Fibroblast of mammary gland (primary cell): Measurements from ENCODE around the gene STAG3.
"Not testable (repeated sequence)": the region's sequence is repeated elsewhere in the genome, so short reads cannot be mapped to it uniquely, and the experiment has no call there.

Source experiments
- DNase-seq: peaks from one replicate; pipeline ENCODE4 v3.0.0-alpha.2; 2010; ENCODE audit warnings: low read depth
- H3K4me3 ChIP-seq: 2 replicates; pipeline ENCODE4 v1.5.1; 2011; ENCODE audit warnings: low read depth, mild to moderate bottlenecking, low read length, moderate library complexity; ENCODE audit not compliant: control insufficient read depth
- TF ChIP-seq, protein P1 (sequence below): conservative IDR thresholded peaks from 2 replicates; pipeline ENCODE4 v1.5.1; 2011; ENCODE audit warnings: low read depth, low read length, inconsistent platforms; ENCODE audit not compliant: control insufficient read depth, insufficient read depth

Gene STAG3

GRCh38 chr7:100137851-100138760, 39.6 kb upstream of the STAG3 start:
- TF ChIP-seq, protein P1, sequence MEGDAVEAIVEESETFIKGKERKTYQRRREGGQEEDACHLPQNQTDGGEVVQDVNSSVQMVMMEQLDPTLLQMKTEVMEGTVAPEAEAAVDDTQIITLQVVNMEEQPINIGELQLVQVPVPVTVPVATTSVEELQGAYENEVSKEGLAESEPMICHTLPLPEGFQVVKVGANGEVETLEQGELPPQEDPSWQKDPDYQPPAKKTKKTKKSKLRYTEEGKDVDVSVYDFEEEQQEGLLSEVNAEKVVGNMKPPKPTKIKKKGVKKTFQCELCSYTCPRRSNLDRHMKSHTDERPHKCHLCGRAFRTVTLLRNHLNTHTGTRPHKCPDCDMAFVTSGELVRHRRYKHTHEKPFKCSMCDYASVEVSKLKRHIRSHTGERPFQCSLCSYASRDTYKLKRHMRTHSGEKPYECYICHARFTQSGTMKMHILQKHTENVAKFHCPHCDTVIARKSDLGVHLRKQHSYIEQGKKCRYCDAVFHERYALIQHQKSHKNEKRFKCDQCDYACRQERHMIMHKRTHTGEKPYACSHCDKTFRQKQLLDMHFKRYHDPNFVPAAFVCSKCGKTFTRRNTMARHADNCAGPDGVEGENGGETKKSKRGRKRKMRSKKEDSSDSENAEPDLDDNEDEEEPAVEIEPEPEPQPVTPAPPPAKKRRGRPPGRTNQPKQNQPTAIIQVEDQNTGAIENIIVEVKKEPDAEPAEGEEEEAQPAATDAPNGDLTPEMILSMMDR, result no peak
- H3K4me3 ChIP-seq, result no peak overlapping the region
- DNase-seq, result no peak

DNA sequence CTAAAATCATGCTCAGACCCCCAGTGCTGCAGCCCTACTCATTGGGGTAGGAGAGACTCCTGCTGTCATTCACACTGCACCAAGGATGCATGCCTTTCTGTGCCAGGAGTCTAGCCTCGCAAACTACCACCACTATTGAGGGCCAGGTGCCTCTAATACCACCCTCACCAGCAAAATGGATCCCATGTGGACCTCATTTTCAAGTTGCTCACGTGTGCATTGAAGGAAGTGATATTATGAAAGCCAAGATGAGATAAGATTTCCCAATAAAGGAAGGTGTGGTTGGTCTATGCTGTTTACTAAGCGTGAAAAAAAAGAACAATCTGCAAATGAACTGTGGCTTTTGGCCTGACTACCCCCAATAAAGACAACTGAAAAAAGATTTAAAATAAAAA, 36.2 kb upstream of the STAG3 start:
- TF ChIP-seq, protein P1, result no peak
- DNase-seq, result no peak
- no peak overlapping the region for H3K4me3 ChIP-seq

DNA sequence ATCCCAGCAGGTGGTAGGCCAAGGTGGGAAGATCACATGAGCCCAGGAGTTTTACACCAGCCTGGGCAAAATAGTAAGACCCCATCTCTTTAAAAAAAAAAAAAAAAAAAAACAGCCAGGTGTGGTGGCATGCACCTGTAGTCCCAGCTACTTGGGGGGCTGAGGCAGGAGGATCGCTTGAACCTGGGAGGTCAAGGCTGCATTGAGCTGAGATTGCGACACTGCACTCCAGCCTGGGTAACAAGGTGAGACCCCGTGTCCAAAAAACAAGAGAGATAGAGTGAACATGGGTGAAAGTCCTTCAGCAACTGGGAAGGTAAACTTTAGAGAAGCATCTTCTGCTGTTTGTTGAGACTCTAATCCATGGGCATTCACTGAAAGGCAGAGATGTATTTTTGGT, 35.3 kb upstream of the STAG3 start:
- DNase-seq, result no peak
- no peak overlapping the region for H3K4me3 ChIP-seq
- TF ChIP-seq, protein P1, result no peak

- DNase-seq, result peak; percentile 68
- H3K4me3 ChIP-seq, result not testable (repeated sequence)
Observed at GRCh38 chr7:100146350-100146749, 31.4 kb upstream of the STAG3 start.

DNA sequence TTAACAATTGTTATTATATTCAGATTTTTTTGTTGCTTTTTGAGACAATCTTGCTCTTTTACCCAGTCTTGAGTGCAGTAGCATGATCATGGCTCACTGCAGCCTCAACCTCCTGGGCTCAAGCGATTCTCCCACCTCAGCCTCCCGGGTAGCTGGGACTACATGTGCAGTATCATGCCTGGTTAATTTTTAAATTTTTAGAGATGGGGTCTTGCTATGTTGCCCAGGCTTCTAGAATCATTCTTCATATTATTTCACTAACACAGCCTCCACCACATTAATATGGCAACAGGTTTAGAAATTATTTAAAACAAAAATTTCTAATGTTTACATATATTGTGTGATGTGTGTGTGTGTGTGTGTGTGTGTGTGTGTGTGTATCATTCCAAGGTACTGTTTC, 30.4 kb upstream of the STAG3 start:
- DNase-seq, result no peak
- TF ChIP-seq, protein P1, result no peak
- no peak overlapping the region for H3K4me3 ChIP-seq

DNA sequence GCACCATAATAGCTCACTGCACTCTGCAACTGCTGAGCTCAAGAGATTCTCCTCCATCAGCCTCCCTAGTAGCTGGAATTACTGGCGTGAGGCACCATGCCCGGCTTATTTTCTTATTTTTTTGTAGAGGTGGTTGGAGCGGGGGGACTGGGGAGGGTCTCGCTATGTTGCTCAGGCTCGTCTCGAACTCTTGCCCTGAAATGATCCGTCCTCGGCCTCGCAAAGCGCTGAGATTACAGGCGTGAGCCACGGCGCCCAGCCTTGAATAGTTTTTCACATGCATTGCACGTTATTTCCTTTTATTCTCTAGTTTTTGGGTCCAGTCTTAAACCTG, 29.5 kb upstream of the STAG3 start:
- H3K4me3 ChIP-seq, result peak overlapping the region; percentile 97
- no peak for DNase-seq
- TF ChIP-seq, protein P1, result no peak

DNA sequence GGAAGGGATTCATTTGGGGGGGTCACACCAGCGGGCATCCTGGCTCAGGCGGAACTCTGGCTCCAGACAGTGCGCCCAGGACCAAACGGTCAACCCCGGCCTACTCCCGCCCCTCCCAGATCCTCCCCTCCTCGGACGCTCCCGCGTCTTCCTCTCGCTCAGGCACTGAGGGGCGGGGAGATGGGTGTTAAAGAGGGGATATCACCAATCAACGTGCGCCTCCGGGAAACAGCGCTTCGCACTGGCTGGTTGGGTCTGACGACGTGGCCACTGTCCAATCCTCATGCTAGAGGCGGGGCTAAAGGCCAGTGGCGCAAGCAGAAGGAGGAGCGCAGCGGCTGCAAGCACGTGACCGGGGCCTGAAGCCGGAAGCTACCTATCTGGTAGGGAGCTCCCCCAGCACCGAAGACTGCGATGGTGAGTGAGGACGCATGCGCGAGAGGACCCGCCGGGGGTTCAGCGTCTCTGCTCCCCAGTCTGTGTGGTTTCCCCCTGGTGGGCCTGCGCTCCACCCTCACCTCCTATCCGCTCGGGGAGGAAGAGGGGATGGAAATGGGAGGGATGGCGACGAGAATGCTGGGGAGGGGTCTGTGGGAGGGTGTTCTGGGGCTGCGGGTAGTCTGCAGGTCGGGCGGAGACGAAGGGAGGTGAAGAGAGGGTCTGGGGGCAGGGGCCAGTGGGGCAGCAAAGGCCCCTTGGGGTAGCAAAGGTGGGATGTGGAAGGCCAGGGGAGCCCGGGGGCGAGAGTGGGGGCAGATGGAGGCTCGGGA, 29.0 kb upstream of the STAG3 start, which contains the start of gene LAMTOR4:
Gene LAMTOR4, plus strand, starts transcription at position 360 of the 770 bp plus-strand sequence. Its CDS starts 55 bp downstream, at position 415.
- DNase-seq, result peak; percentile 98
- TF ChIP-seq, protein P1, result no peak
- H3K4me3 ChIP-seq, result peak within 1 kb of the TSS; percentile 97
